K562 (cell line): Measurements from ENCODE around the gene SYCN. TPM values are rescaled to one million over a fixed set of nuclear protein-coding genes. Genes with fewer than 3 reads are reported as not detected.

Source experiments
- ATAC-seq: fragments of 200-7000 bp; cut with Tn5 transposase; 3 replicates; pipeline ENCODE4 v1.9.1; 2020; ENCODE audit warnings: moderate library complexity
- BruUV-seq: library from RNA; stranded (reverse); fragments of 400-500 nt; replicated peaks from 2 replicates; lab custom pipeline; 2021; lab: Mats Ljungman, UMichigan
- CTCF ChIA-PET: fragments of 300-600 bp; formaldehyde crosslinking; extraction: SDS; loops from one replicate; lab custom pipeline; 2021; ENCODE audit warnings: low intra/inter-chr PET ratio; lab: Yijun Ruan, JAX
- POLR2A ChIA-PET: fragments of 300-600, 350-650 bp; sonication (Branson Sonifier 250); formaldehyde crosslinking; extraction: SDS; loops from one replicate; lab custom pipeline; 2021; ENCODE audit warnings: antibody characterized with exemption, inconsistent platforms; lab: Yijun Ruan, JAX
- DNase-seq, 4 experiments: peaks; one replicate each; pipeline versions ENCODE4 v3.0.0 to v3.0.0-alpha.2; 2011 to 2018; ENCODE audit warnings: low spot score in 3 of 4, mixed read lengths in 3 of 4; ENCODE audit errors: extremely low read depth in 1 of 4
- FAIRE-seq: peaks from 2 replicates; lab custom pipeline; 2011; peaks lifted over from hg19 to GRCh38; lab: Jason Lieb, UNC
- H2AFZ ChIP-seq: 2 replicates; pipeline ENCODE4 v1.6.0; 2011; ENCODE audit warnings: low read depth, low read length, control low read depth, inconsistent platforms
- H3K27ac ChIP-seq: fragments of 200-600 bp; 3 replicates; pipeline ENCODE4 v1.8.0; 2011; ENCODE audit warnings: low read depth, mild to moderate bottlenecking, control low read depth, inconsistent platforms, low read length, moderate library complexity, mixed read lengths; ENCODE audit errors: extremely low read depth
- H3K27me3 ChIP-seq, 2 experiments: fragments of 300-600 bp in 1 of 2; 2 replicates in 1 of 2; 3 replicates in 1 of 2; pipeline versions ENCODE4 v1.6.0 to v1.8.0; 2011; ENCODE audit warnings: inconsistent platforms in 2 of 2, low read length in 2 of 2, mild to moderate bottlenecking in 1 of 2, mixed read lengths in 1 of 2, moderate library complexity in 1 of 2; ENCODE audit not compliant: control insufficient read depth in 2 of 2, insufficient read depth in 2 of 2
- H3K36me3 ChIP-seq: fragments of 300-600 bp; 3 replicates; pipeline ENCODE4 v1.8.0; 2011; ENCODE audit warnings: mild to moderate bottlenecking, low read length, inconsistent platforms; ENCODE audit not compliant: control insufficient read depth, insufficient read depth
- H3K4me1 ChIP-seq, 2 experiments: fragments of 200-600 bp in 1 of 2; replicated peaks in 1 of 2; 2 replicates in 1 of 2; 3 replicates in 1 of 2; pipeline versions ENCODE4 v1.5.1 to v1.8.0; 2011; ENCODE audit warnings: inconsistent platforms in 2 of 2, low read length in 2 of 2, mild to moderate bottlenecking in 1 of 2, mixed read lengths in 1 of 2, moderate library complexity in 1 of 2; ENCODE audit not compliant: control insufficient read depth in 2 of 2, insufficient read depth in 2 of 2
- H3K4me2 ChIP-seq: 2 replicates; pipeline ENCODE4 v1.6.1; 2011; ENCODE audit warnings: low read length, control low read depth, inconsistent platforms, mixed read lengths; ENCODE audit not compliant: insufficient read depth
- H3K4me3 ChIP-seq: fragments of 200-600 bp; sonication (generic), shearing (Covaris generic); 2 replicates; pipeline ENCODE4 v1.5.1; 2016; ENCODE audit warnings: control low read depth, inconsistent platforms
- H3K79me2 ChIP-seq: fragments of 200-600 bp; 3 replicates; pipeline ENCODE4 v1.8.0; 2011; ENCODE audit warnings: low read length, inconsistent platforms; ENCODE audit not compliant: control insufficient read depth, insufficient read depth
- H3K9ac ChIP-seq, 2 experiments: 2 replicates each; pipeline versions ENCODE4 v1.6.0 to v1.6.1; 2011; ENCODE audit warnings: low read depth in 2 of 2, low read length in 2 of 2, control low read depth in 1 of 2, inconsistent platforms in 1 of 2, mild to moderate bottlenecking in 1 of 2, mixed read lengths in 1 of 2; ENCODE audit not compliant: insufficient read depth in 1 of 2
- H3K9me1 ChIP-seq: one replicate; pipeline ENCODE4 v1.6.0; 2011; ENCODE audit warnings: inconsistent platforms, mild to moderate bottlenecking, low read length, moderate library complexity; ENCODE audit not compliant: control insufficient read depth, insufficient read depth
- H3K9me3 ChIP-seq: replicated peaks from 2 replicates; pipeline ENCODE4 v1.5.1; 2011; ENCODE audit warnings: low read depth, low read length, inconsistent platforms; ENCODE audit not compliant: control insufficient read depth, insufficient read depth
- H4K20me1 ChIP-seq: replicated peaks from 2 replicates; pipeline ENCODE4 v1.6.1; 2011; ENCODE audit warnings: low read length, inconsistent platforms, mixed read lengths; ENCODE audit not compliant: control insufficient read depth, insufficient read depth
- ADNP ChIP-seq: fragments of 200-800 bp; sonication (Bioruptor generic); IDR thresholded peaks from 2 replicates; pipeline ENCODE4 v1.6.1; 2016; ENCODE audit warnings: missing genetic modification characterization, missing compliant biosample characterization
- ARHGAP35 ChIP-seq: fragments of 450-650 bp; IDR thresholded peaks from 2 replicates; pipeline ENCODE4 v1.6.1; 2018; ENCODE audit not compliant: partially characterized antibody
- BCOR ChIP-seq: fragments of 450-650 bp; IDR thresholded peaks from 2 replicates; pipeline ENCODE4 v1.6.1; 2016
- CEBPG ChIP-seq, 3 experiments: fragments of 200-800 bp in 1 of 3; sonication (Bioruptor generic) in 1 of 3; sonication (generic) in 1 of 3; formaldehyde crosslinking in 1 of 3; IDR thresholded peaks in 2 of 3; conservative IDR thresholded peaks in 1 of 3; 2 replicates each; pipeline versions ENCODE4 v1.6.1 to v1.8.0; 2016 to 2022; ENCODE audit warnings: missing compliant biosample characterization in 2 of 3, missing genetic modification characterization in 2 of 3, mild to moderate bottlenecking in 1 of 3, missing genetic modification reagents in 1 of 3
- CHD4 ChIP-seq: fragments of 200-600 bp; sonication (generic); IDR thresholded peaks from 3 replicates; pipeline ENCODE4 v1.6.1; 2012; ENCODE audit warnings: low read depth, mild to moderate bottlenecking, mixed read lengths, low read length, inconsistent platforms; ENCODE audit not compliant: insufficient read depth, insufficient replicate concordance, poor library complexity, severe bottlenecking
- CTBP1 ChIP-seq: fragments of 450-650 bp; IDR thresholded peaks from 2 replicates; pipeline ENCODE4 v1.6.1; 2016; ENCODE audit warnings: borderline replicate concordance
- FOXM1 ChIP-seq, 2 experiments: fragments of 450-650 bp in 1 of 2; sonication (generic) in 1 of 2; formaldehyde crosslinking in 1 of 2; IDR thresholded peaks; 2 replicates each; pipeline versions ENCODE4 v1.6.1 to v1.9.0; 2017 to 2022; ENCODE audit warnings: low read depth in 2 of 2, mild to moderate bottlenecking in 2 of 2, missing genetic modification reagents in 1 of 2, moderate library complexity in 1 of 2
- KDM1A ChIP-seq, 2 experiments: fragments of 450-650 bp; IDR thresholded peaks; 2 replicates each; pipeline ENCODE4 v1.6.1; 2016; ENCODE audit warnings: mild to moderate bottlenecking in 2 of 2
- PHB ChIP-seq: fragments of 250-450 bp; sonication (Bioruptor Pico); IDR thresholded peaks from 2 replicates; pipeline ENCODE4 v1.5.0; 2021
- RFX1 ChIP-seq: fragments of 450-650 bp; IDR thresholded peaks from 2 replicates; pipeline ENCODE4 v1.6.1; 2016; ENCODE audit warnings: mild to moderate bottlenecking, moderate library complexity
- SMARCA5 ChIP-seq: fragments of 450-650 bp; IDR thresholded peaks from 2 replicates; pipeline ENCODE4 v1.6.1; 2016
- SMARCB1 ChIP-seq: IDR thresholded peaks from 2 replicates; pipeline ENCODE4 v1.6.1; 2011; ENCODE audit warnings: improper control_type of control experiment, low read depth; ENCODE audit not compliant: insufficient read length
- SPI1 ChIP-seq: IDR thresholded peaks from 2 replicates; pipeline ENCODE4 v1.6.1; 2011; ENCODE audit warnings: low read depth, low read length, control low read depth, borderline replicate concordance
- STAG1 ChIP-seq: sonication (generic); formaldehyde crosslinking; IDR thresholded peaks from 2 replicates; pipeline ENCODE4 v1.5.0; 2020; ENCODE audit warnings: missing genetic modification reagents, borderline replicate concordance
- TGIF2 ChIP-seq: sonication (generic); formaldehyde crosslinking; IDR thresholded peaks from 2 replicates; pipeline ENCODE4 v1.8.1; 2022; ENCODE audit warnings: mild to moderate bottlenecking, missing genetic modification reagents, moderate library complexity
- ZNF121 ChIP-seq: sonication (generic); formaldehyde crosslinking; conservative IDR thresholded peaks from 2 replicates; pipeline ENCODE4 v1.8.0; 2022; ENCODE audit warnings: missing genetic modification reagents
- ZNF766 ChIP-seq: fragments of 200-800 bp; sonication (Bioruptor generic); conservative IDR thresholded peaks from 2 replicates; pipeline ENCODE4 v1.6.1; 2016; ENCODE audit warnings: missing genetic modification characterization, missing compliant biosample characterization
- WGBS: fragments of 100-300 bp; shearing (Covaris generic); methylation state at CpG from one replicate; pipeline ENCODE4 v1.1.6; 2016; ENCODE audit warnings: low coverage, mixed read lengths; ENCODE audit not compliant: insufficient coverage; ENCODE audit errors: missing lambda C conversion rate; 5-methylcytosine and 5-hydroxymethylcytosine counted together
- in situ Hi-C: fragments of 300-500 bp; cut with MboI; formaldehyde crosslinking; loops from 4 replicates; pipeline ENCODE4 v1.15.0; 2018; ENCODE audit warnings: inconsistent platforms, mixed read lengths
- intact Hi-C: fragments of 100-400 bp; cut with micrococcal nuclease; formaldehyde crosslinking; loops from 2 replicates; pipeline ENCODE4 v1.14.2; 2022
- polyA plus RNA-seq, 8 experiments: library from polyadenylated mRNA; depleted of rRNA in 4 of 8; stranded (reverse) in 5 of 8; unstranded in 3 of 8; fragments of >200 nt; fragmentation: Nextera tagmentation in 2 of 8; fragmentation: Illumina TruSeq in 1 of 8; extraction: Ambion mirVana in 2 of 8; extraction: Trizol in 1 of 8; gene quantifications; 2 replicates each; pipeline versions ENCODE4 v1.2.1 to v1.2.3, GENCODE V29; 2011 to 2014; ENCODE audit warnings: inconsistent platforms in 1 of 8, missing spikeins in 1 of 8
- total RNA-seq, 7 experiments: library from RNA; depleted of rRNA in 6 of 7; stranded (reverse); fragments of >200 nt in 6 of 7; fragmentation: Illumina TruSeq in 2 of 7; extraction: Trizol in 2 of 7; gene quantifications; 2 replicates each; pipeline versions ENCODE4 v1.2.1 to v1.2.3, GENCODE V29; 2011 to 2021; ENCODE audit warnings: low replicate concordance in 1 of 7

Gene SYCN
- total and polyA plus RNA-seq, 9 of the 15 experiments (the other 6 are each of a cell fraction or from before 2014, with no cell fraction given): not detected

GRCh38 chr19:39195755-39196154 lies 8.3 kb downstream of the SYCN start:
- ATAC-seq: no peak
- POLR2A ChIA-PET: interaction anchor here (0.9 kb wide), 1 partner anchor 63 kb away, joined by 3 read pairs; no protein-coding TSS in a partner anchor

GRCh38 chr19:39194832-39195542 lies 9.1 kb downstream of the SYCN start:
- Histone ChIP-seq H3K9ac (peak overlapping the region in 1 of 2 experiments; percentile 8; a peak in 1 of 4 replicates), H3K4me1 (peaks cover 0 to 30% of the 10 kb centered on the region in 2 experiments; a peak in 3 of 5 replicates), H3K79me2 (no peaks in the 10 kb centered on the region), H3K36me3 (no peaks in the 10 kb centered on the region), H3K4me2 (no peak overlapping the region), H2AFZ (no peak overlapping the region), H3K27me3 (peaks cover 3 to 27% of the 10 kb centered on the region in 2 experiments; a peak in 2 of 5 replicates), H3K4me3 (no peak overlapping the region), H3K27ac (no peak overlapping the region), H3K9me3 (no peaks in the 10 kb centered on the region), H3K9me1 (no peaks in the 10 kb centered on the region), H4K20me1 (0 out of 2 replicates have a peak, but pooled peaks cover 4% of the 10 kb centered on the region)
- DNase-seq (no peak), FAIRE-seq (no peak), ATAC-seq (no peak)
- CTCF ChIA-PET: no interaction called here
- POLR2A ChIA-PET: interaction anchor here (0.7 to 0.9 kb wide), 3 partner anchors 10 to 62 kb away, joined by 3 to 5 read pairs (median 3); no protein-coding TSS in a partner anchor
- WGBS: 14% methylated on average over 9 of the region's 9 CpGs
- in situ Hi-C loops (loop anchor here (5.0 kb wide), 2 partner anchors 73 to 228 kb away; no protein-coding TSS in a partner anchor), intact Hi-C loops (no loop called here)
- no TSS peak for BruUV-seq
- TF ChIP-seq CEBPG (CRISPR knock-in tag; IDR thresholded peaks at IDR 0.05) (no peak), CEBPG (tag; conservative IDR thresholded peaks at IDR 0.05 in 1 of 2, IDR thresholded peaks at IDR 0.05 in 1 of 2) (no peak), CHD4 (peak; percentile 25), FOXM1 (IDR thresholded peaks at IDR 0.05; ENCODE audit: low read depth) (no peak), FOXM1 (CRISPR knock-in tag; IDR thresholded peaks at IDR 0.05; ENCODE audit: low read depth) (no peak), SMARCB1 (no peak), KDM1A (IDR thresholded peaks at IDR 0.05) (peak; percentile 66 to 80), PHB (CRISPR knock-in tag) (no peak), SMARCA5 (peak; percentile 73; the same call in 1 of the 2 replicates), ADNP (peak; percentile 86), ARHGAP35 (no peak), SPI1 (0 out of 2 replicates have a peak, but pooled peaks have one; percentile 16), TGIF2 (no peak), ZNF766 (CRISPR knock-in tag) (no peak), ZNF121 (peak; percentile 89), BCOR (peak; percentile 88)

More at GRCh38 chr19:39195755-39196154, 8.3 kb downstream of the SYCN start:
- FAIRE-seq: no peak
- no peak overlapping the region for H2AFZ ChIP-seq
- CTCF ChIA-PET: no interaction called here
- in situ Hi-C loops: loop anchor here (5.0 kb wide), 1 partner anchor 228 kb away; no protein-coding TSS in a partner anchor
- 0 out of 2 replicates have a peak, but pooled peaks cover 4% of the 10 kb centered on the region for H4K20me1 ChIP-seq
- H3K4me2 ChIP-seq: no peak overlapping the region
- H3K36me3 ChIP-seq: no peaks in the 10 kb centered on the region
- no peak overlapping the region for H3K27ac ChIP-seq
- no peak overlapping the region for H3K4me3 ChIP-seq
- H3K9me1 ChIP-seq: no peaks in the 10 kb centered on the region
- no peak overlapping the region for H3K9ac ChIP-seq
- H3K9me3 ChIP-seq: no peaks in the 10 kb centered on the region
- TF ChIP-seq STAG1: 0 out of 2 replicates have a peak, but pooled peaks have one; percentile 12
- TF ChIP-seq CTBP1: 0 out of 2 replicates have a peak, but pooled peaks have one; percentile 12
- TF ChIP-seq RFX1: no peak
- TF ChIP-seq, all 486 proteins: peak for 2
- DNase-seq: no peak
- Histone ChIP-seq H3K4me1 (peaks cover 0 to 38% of the 10 kb centered on the region in 2 experiments; a peak in 3 of 5 replicates), H3K27me3 (peaks cover 3 to 27% of the 10 kb centered on the region in 2 experiments; a peak in 2 of 5 replicates), H3K79me2 (no peaks in the 10 kb centered on the region)
- intact Hi-C loops: no loop called here
- WGBS: 26% methylated on average over 8 of the region's 9 CpGs
- no TSS peak for BruUV-seq
